Vagina (tissue), 2 donors: ENCODE measurements around the gene CACNA1S.

Experiments
- CTCF ChIP-seq, 3 experiments: fragments of 450-650 bp in 2 of 3; fragments of 200-600 bp in 1 of 3; sonication (generic) in 1 of 3; IDR thresholded peaks; one replicate each; pipeline ENCODE4 v1.5.1; 2017 to 2019; ENCODE audit warnings: antibody characterized with exemption in 3 of 3, mild to moderate bottlenecking in 2 of 3, moderate library complexity in 2 of 3
- POLR2A ChIP-seq, 2 donors: fragments of 450-650 bp; IDR thresholded peaks; one replicate each; pipeline ENCODE4 v1.6.1; 2017; ENCODE audit warnings: antibody characterized with exemption in 2 of 2, mild to moderate bottlenecking in 2 of 2, moderate library complexity in 2 of 2

GRCh38 chr1:201007481-201007880 lies 104.7 kb downstream of the CACNA1S start:
- no peak for TF ChIP-seq CTCF (IDR thresholded peaks at IDR 0.05)
- no peak for TF ChIP-seq POLR2A (IDR thresholded peaks at IDR 0.05)
